Right lobe of liver (tissue), 6 donors: ENCODE results near the gene SAPCD1. TPM values are rescaled to one million over a fixed set of nuclear protein-coding genes. Genes with fewer than 3 reads are reported as not detected.

Source experiments
- ATAC-seq, 4 donors: fragments of 200-7000 bp; cut with Tn5 transposase; one replicate each; pipeline ENCODE4 v1.9.1; 2020; ENCODE audit warnings: mild to moderate bottlenecking in 4 of 4, moderate library complexity in 4 of 4
- DNase-seq, 3 donors: peaks; one replicate each; pipeline ENCODE4 v3.0.0-alpha.2; 2020
- H3K27ac ChIP-seq, 3 donors: fragments of 200-600 bp; one replicate each; pipeline ENCODE4 v1.8.0; 2022
- H3K27me3 ChIP-seq, 2 donors: fragments of 200-600 bp; one replicate each; pipeline ENCODE4 v1.8.0; 2022
- H3K36me3 ChIP-seq, 4 donors: fragments of 200-600 bp; sonication (generic) in 1 of 4; one replicate each; pipeline versions ENCODE4 v1.5.1 to v1.8.0; 2017 to 2022; ENCODE audit warnings: control low read depth in 1 of 4
- H3K4me1 ChIP-seq, 4 donors: fragments of 200-600 bp; sonication (generic) in 1 of 4; one replicate each; pipeline versions ENCODE4 v1.5.1 to v1.8.0; 2017 to 2022; ENCODE audit warnings: control low read depth in 1 of 4
- H3K4me3 ChIP-seq, 3 donors: fragments of 200-600 bp; one replicate each; pipeline ENCODE4 v1.8.0; 2022
- H3K9me3 ChIP-seq, 4 donors: fragments of 200-600 bp; sonication (generic) in 1 of 4; one replicate each; pipeline versions ENCODE4 v1.5.1 to v1.8.0; 2017 to 2022; ENCODE audit warnings: control low read depth in 1 of 4
- CTCF ChIP-seq, 4 donors: fragments of 200-600 bp in 3 of 4; fragments of 450-650 bp in 1 of 4; IDR thresholded peaks; one replicate each; pipeline versions ENCODE4 v1.5.1 to v1.8.0; 2016 to 2022; ENCODE audit warnings: antibody characterized with exemption in 4 of 4, mild to moderate bottlenecking in 2 of 4
- POLR2A ChIP-seq: fragments of 450-650 bp; IDR thresholded peaks from one replicate; pipeline ENCODE4 v1.6.1; 2017; ENCODE audit warnings: antibody characterized with exemption, mild to moderate bottlenecking
- WGBS: methylation state at CpG from one replicate; pipeline ENCODE4 v1.1.6; 2018; ENCODE audit warnings: low coverage, low lambda C conversion rate; ENCODE audit not compliant: insufficient coverage; ENCODE audit errors: missing lambda C conversion rate; 5-methylcytosine and 5-hydroxymethylcytosine counted together
- intact Hi-C, 2 donors: fragments of 100-400 bp; cut with DNase I; formaldehyde crosslinking; loops; one replicate each; pipeline versions ENCODE4 v1.11.2 to v1.14.1; 2022
- long read RNA-seq: library from polyadenylated mRNA; unstranded; transcript quantifications from one replicate; pipeline ENCODE4 v2.0.0, GENCODE V29; 2019
- total RNA-seq, 6 experiments: library from RNA; depleted of rRNA in 2 of 6; stranded (reverse); fragments of >200 nt in 2 of 6; fragmentation: NEBNext Ultra II Directional in 3 of 6; extraction: Animal tissue kit (Norgen Biotek cat#: 25700) in 3 of 6; gene quantifications; one replicate each; pipeline versions ENCODE4 v1.1.0 to v1.2.4, GENCODE V29; 2016 to 2023
- donor health status: DM: no; HTN: yes; CAD: no.
- donor health status: DM: no; HTN: no; CAD: no.
- donor health status: DM: no; HTN: no; CAD: no.
- donor health status: DM: no; HTN: yes; CAD: no.
- donor health status: DM: no; HTN: yes; CAD: no.

The SAPCD1 gene
- 1 to 10 TPM in 2 of 6 experiments, under 1 TPM in 3, not detected in 1; 0.62 to 1.6 (median 0.90) TPM for total RNA-seq
- long read RNA-seq: 0 reads

- Histone ChIP-seq H3K4me1 (no peaks in the 10 kb centered on the region), H3K27ac (no peak within 1 kb of the TSS), H3K36me3 (no peaks in the 10 kb centered on the region), H3K27me3 (no peaks in the 10 kb centered on the region), H3K9me3 (no peaks in the 10 kb centered on the region), H3K4me3 (no peak within 1 kb of the TSS)
- ATAC-seq (no peak), DNase-seq (no peak)
- 86% methylated on average over 4 of the region's 4 CpGs for WGBS
- no peak for TF ChIP-seq POLR2A
- no peak for TF ChIP-seq CTCF (IDR thresholded peaks at IDR 0.05)
- intact Hi-C loops: loop anchor here (10.0 kb wide), 2 partner anchors 48 to 78 kb away; partner anchors contain the start of genes LY6G5C (in 2 of the 2) and LY6G6D (in 1 of the 2)
These were observed at the start of gene SAPCD1 for GRCh38 chr6:31762356-31762755. Gene SAPCD1, plus strand, starts transcription at chr6:31762656. Its CDS starts 399 bp downstream, at chr6:31763055.

GRCh38 chr6:31713465-31713864 lies 49.0 kb upstream of the SAPCD1 start:
- 70% methylated on average over 3 of the region's 4 CpGs for WGBS
- DNase-seq: no peak
- Histone ChIP-seq H3K4me1 (no peaks in the 10 kb centered on the region), H3K27ac (no peak overlapping the region), H3K27me3 (no peaks in the 10 kb centered on the region), H3K36me3 (no peaks in the 10 kb centered on the region), H3K4me3 (no peak overlapping the region), H3K9me3 (no peaks in the 10 kb centered on the region)
- TF ChIP-seq POLR2A: no peak
- TF ChIP-seq CTCF (IDR thresholded peaks at IDR 0.05): no peak
- no peak for ATAC-seq
- intact Hi-C loops: loop anchor here in 1 of 2 donors (10.0 kb wide), 1 partner anchor 51 kb away; the partner anchor contains the start of gene SAPCD1

GRCh38 chr6:31713991-31714684 lies 48.3 kb upstream of the SAPCD1 start:
- intact Hi-C loops: loop anchor here in 1 of 2 donors (10.0 kb wide), 1 partner anchor 51 kb away; the partner anchor contains the start of gene SAPCD1
- Histone ChIP-seq H3K4me1 (no peaks in the 10 kb centered on the region), H3K4me3 (no peak overlapping the region), H3K36me3 (no peaks in the 10 kb centered on the region), H3K27ac (no peak overlapping the region), H3K27me3 (no peaks in the 10 kb centered on the region), H3K9me3 (no peaks in the 10 kb centered on the region)
- no peak for TF ChIP-seq POLR2A
- TF ChIP-seq CTCF (IDR thresholded peaks at IDR 0.05): no peak
- ATAC-seq (no peak), DNase-seq (no peak)
- 70% methylated on average over 4 of the region's 5 CpGs for WGBS

- Histone ChIP-seq H3K27me3 (no peaks in the 10 kb centered on the region), H3K9me3 (no peaks in the 10 kb centered on the region), H3K4me3 (no peak within 1 kb of the TSS), H3K36me3 (no peaks in the 10 kb centered on the region), H3K4me1 (no peaks in the 10 kb centered on the region), H3K27ac (no peak within 1 kb of the TSS)
- ATAC-seq (no peak), DNase-seq (no peak)
- no peak for TF ChIP-seq CTCF (IDR thresholded peaks at IDR 0.05)
- TF ChIP-seq POLR2A: no peak
- WGBS: 72% methylated on average over 3 of the region's 16 CpGs
- intact Hi-C loops: loop anchor here in 1 of 2 donors (10.0 kb wide), 1 partner anchor 50 kb away; the partner anchor contains the start of gene SAPCD1
These were observed 47.2 kb upstream of the SAPCD1 start, which contains the start of gene LY6G6D for GRCh38 chr6:31715022-31715958. Gene LY6G6D, plus strand, starts transcription at chr6:31715348. Its CDS starts 8 bp downstream, at chr6:31715356.
